OCI-LY7 (cell line): ENCODE measurements around the gene CALHM2. TPM values are rescaled to one million over a fixed set of nuclear protein-coding genes. Genes with fewer than 3 reads are reported as not detected.
A peak's percentile ranks its signal among the peaks of the same experiment; 100 is the strongest.

ENCODE experiments used
- BruUV-seq: library from RNA; stranded (reverse); fragments of 400-500 nt; replicated peaks from 2 replicates; lab custom pipeline; 2021; lab: Mats Ljungman, UMichigan
- CTCF ChIA-PET: fragments of 300-600 bp; sonication (Branson Sonifier 250); formaldehyde crosslinking; loops from one replicate; lab custom pipeline; 2022; ENCODE audit warnings: antibody characterized with exemption; ENCODE audit not compliant: unreplicated experiment; lab: Charles Lee
- POLR2A ChIA-PET: fragments of 300-600 bp; sonication (Branson Sonifier 250); formaldehyde crosslinking; loops from one replicate; lab custom pipeline; 2022; ENCODE audit warnings: antibody characterized with exemption; lab: Charles Lee
- DNase-seq: peaks from one replicate; pipeline ENCODE4 v3.0.0-alpha.2; 2015; ENCODE audit warnings: low spot score
- H2AFZ ChIP-seq: fragments of 200-600 bp; sonication (generic), shearing (Covaris generic); 2 replicates; pipeline ENCODE4 v1.6.1; 2014; ENCODE audit warnings: mild to moderate bottlenecking, antibody characterized with exemption, low read length, moderate library complexity
- H3K27ac ChIP-seq: fragments of 200-600 bp; sonication (generic); 2 replicates; pipeline ENCODE4 v1.5.1; 2014; ENCODE audit warnings: mixed run types, low read depth, mild to moderate bottlenecking, moderate library complexity, low read length, inconsistent platforms; ENCODE audit not compliant: poor library complexity, severe bottlenecking
- H3K36me3 ChIP-seq: fragments of 200-600 bp; sonication (generic); 2 replicates; pipeline ENCODE4 v1.6.1; 2014; ENCODE audit warnings: mild to moderate bottlenecking, antibody characterized with exemption, low read length, moderate library complexity, mixed read lengths; ENCODE audit not compliant: insufficient read depth
- H3K4me1 ChIP-seq: fragments of 200-600 bp; sonication (generic); 2 replicates; pipeline ENCODE4 v1.5.1; 2014; ENCODE audit warnings: mild to moderate bottlenecking, low read length; ENCODE audit not compliant: insufficient read depth, poor library complexity, severe bottlenecking
- H3K4me2 ChIP-seq: fragments of 200-600 bp; sonication (generic); 2 replicates; pipeline ENCODE4 v1.6.1; 2014; ENCODE audit warnings: mild to moderate bottlenecking, low read length
- H3K4me3 ChIP-seq: fragments of 200-600 bp; sonication (generic); 2 replicates; pipeline ENCODE4 v1.5.1; 2014; ENCODE audit warnings: mild to moderate bottlenecking, low read depth, low read length; ENCODE audit not compliant: poor library complexity, severe bottlenecking
- H3K79me2 ChIP-seq: fragments of 200-600 bp; sonication (generic); 2 replicates; pipeline ENCODE4 v1.6.1; 2016; ENCODE audit warnings: low read depth, mild to moderate bottlenecking, low read length, moderate library complexity, mixed read lengths; ENCODE audit not compliant: insufficient read depth
- H3K9me2 ChIP-seq: fragments of 200-600 bp; sonication (generic); 2 replicates; pipeline ENCODE4 v1.6.1; 2016; ENCODE audit warnings: mild to moderate bottlenecking, low read length, mixed read lengths; ENCODE audit not compliant: insufficient read depth
- H3K9me3 ChIP-seq: fragments of 200-600 bp; sonication (generic); 2 replicates; pipeline ENCODE4 v1.6.1; 2014; ENCODE audit warnings: mild to moderate bottlenecking, mixed run types, low read length, mixed read lengths
- H4K20me1 ChIP-seq: fragments of 200-600 bp; sonication (generic); 2 replicates; pipeline ENCODE4 v1.6.1; 2014; ENCODE audit warnings: mild to moderate bottlenecking, antibody characterized with exemption, low read length, moderate library complexity, mixed read lengths; ENCODE audit not compliant: insufficient read depth
- CTCF ChIP-seq: fragments of 200-600 bp; sonication (generic); conservative IDR thresholded peaks from 2 replicates; pipeline ENCODE4 v1.5.1; 2014; ENCODE audit warnings: mild to moderate bottlenecking, antibody characterized with exemption, low read length, moderate library complexity, mixed read lengths
- EZH2phosphoT487 ChIP-seq: fragments of 200-600 bp; sonication (generic); IDR thresholded peaks from 2 replicates; pipeline ENCODE4 v1.6.1; 2018; ENCODE audit warnings: low read depth, borderline replicate concordance, mild to moderate bottlenecking, mixed run types, antibody characterized with exemption, low read length, moderate library complexity, mixed read lengths
- intact Hi-C: fragments of 100-400 bp; cut with micrococcal nuclease; formaldehyde crosslinking; loops from one replicate; pipeline ENCODE4 v1.10.0; 2022; ENCODE audit not compliant: unreplicated experiment
- total RNA-seq, 2 experiments: library from RNA; depleted of rRNA in 1 of 2; stranded (reverse); fragments of >200 nt in 1 of 2; shearing (Covaris generic) in 1 of 2; gene quantifications; 2 replicates each; pipeline ENCODE4 v1.2.3, GENCODE V29; 2014 to 2022

Gene CALHM2
- total RNA-seq, 2 experiments from 2014 or later, result not detected

DNA sequence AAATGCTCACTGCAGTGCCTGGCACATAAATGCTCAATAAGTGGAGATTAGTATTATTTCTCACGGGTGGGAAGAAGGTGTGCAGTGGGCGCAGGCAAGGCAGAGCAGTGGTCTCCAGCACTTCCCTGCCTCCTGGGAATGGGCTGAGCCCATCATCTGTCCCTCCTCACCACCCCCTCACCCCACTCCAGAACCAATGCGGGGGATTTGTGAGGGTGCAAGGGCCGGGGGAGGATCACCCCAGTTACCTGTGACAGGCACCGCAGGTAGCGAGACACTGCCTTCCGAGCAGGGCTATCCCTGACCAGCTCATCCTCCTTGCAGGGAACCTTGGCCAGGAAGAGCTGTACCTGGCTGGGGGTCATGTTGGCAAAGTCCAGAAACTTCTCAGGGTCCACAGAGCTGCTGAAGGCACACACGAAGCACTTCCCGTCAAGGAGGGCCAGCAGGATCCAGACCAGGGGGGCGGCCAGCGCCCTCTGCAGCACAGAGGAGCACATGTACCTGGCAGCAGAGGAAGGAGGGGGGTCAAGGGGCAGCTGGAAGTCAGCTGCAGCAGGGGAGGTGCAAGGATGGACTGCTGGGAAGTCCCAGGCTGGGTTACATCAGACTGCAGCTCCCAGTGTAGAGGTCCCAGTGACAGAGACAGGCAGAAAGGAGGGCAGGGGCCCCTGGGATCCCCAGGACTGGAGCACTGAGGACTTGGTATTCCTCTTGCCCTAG lies 24.0 kb upstream of the CALHM2 start:
- POLR2A ChIA-PET, result interaction anchor here (1.2 to 2.6 kb wide), 2 partner anchors 10 to 14 kb away, joined by 3 to 13 read pairs; no protein-coding TSS in a partner anchor
- no TSS peak for BruUV-seq
- no peak overlapping the region for H3K27ac ChIP-seq
- H2AFZ ChIP-seq, result peak overlapping the region; percentile 60; the same call in 1 of the 2 replicates
- intact Hi-C loops, result no loop called here
- CTCF ChIA-PET, result interaction anchor here (1.2 kb wide), 1 partner anchor 61 kb away, joined by 6 read pairs; no protein-coding TSS in a partner anchor
- peak overlapping the region; percentile 17; the same call in 1 of the 2 replicates for H3K4me2 ChIP-seq
- H3K79me2 ChIP-seq, result no peaks in the 10 kb centered on the region
- peaks cover 52% of the 10 kb centered on the region for H3K4me1 ChIP-seq
- no peaks in the 10 kb centered on the region for H4K20me1 ChIP-seq
- no peak for TF ChIP-seq EZH2phosphoT487
- peak; percentile 83 for TF ChIP-seq CTCF
- no peaks in the 10 kb centered on the region for H3K36me3 ChIP-seq
- H3K9me3 ChIP-seq, result no peaks in the 10 kb centered on the region
- peak; percentile 73 for DNase-seq
- H3K4me3 ChIP-seq, result no peak overlapping the region
- H3K9me2 ChIP-seq, result no peaks in the 10 kb centered on the region

DNA sequence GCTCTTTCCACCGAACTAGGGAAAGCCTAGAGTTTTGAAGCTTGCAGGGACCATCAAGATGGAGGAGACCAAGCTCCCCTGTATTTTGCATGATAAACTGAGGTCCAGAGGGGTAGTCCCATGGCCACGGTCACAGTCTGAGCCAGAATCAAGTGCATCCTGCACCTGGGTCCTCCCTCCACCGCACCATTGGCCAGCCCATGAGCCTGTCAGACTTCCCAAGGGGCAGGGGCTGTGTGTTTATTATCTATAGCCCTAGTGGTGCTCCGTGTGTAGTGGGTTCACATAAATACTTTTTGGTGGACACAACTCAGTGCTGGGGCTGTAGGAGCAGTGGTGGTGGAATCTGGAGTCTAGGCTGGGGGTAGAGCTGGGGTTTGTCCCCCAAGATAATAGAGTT lies 23.3 kb upstream of the CALHM2 start:
- Histone ChIP-seq H3K9me3 (no peaks in the 10 kb centered on the region), H3K9me2 (no peaks in the 10 kb centered on the region), H2AFZ (no peak overlapping the region), H3K36me3 (no peaks in the 10 kb centered on the region), H3K79me2 (no peaks in the 10 kb centered on the region), H3K27ac (no peak overlapping the region), H3K4me1 (peaks cover 59% of the 10 kb centered on the region), H3K4me3 (no peak overlapping the region), H4K20me1 (no peaks in the 10 kb centered on the region), H3K4me2 (no peak overlapping the region)
- ChIA-PET CTCF (interaction anchor here (0.6 kb wide), 1 partner anchor 10 kb away, joined by 4 read pairs; no protein-coding TSS in a partner anchor), POLR2A (interaction anchor here (2.6 kb wide), 1 partner anchor 10 kb away, joined by 13 read pairs; no protein-coding TSS in a partner anchor)
- BruUV-seq, result no TSS peak
- DNase-seq, result no peak
- TF ChIP-seq CTCF, result no peak
- no peak for TF ChIP-seq EZH2phosphoT487
- intact Hi-C loops, result no loop called here

GRCh38 chr10:103474077-103474476 lies 21.9 kb upstream of the CALHM2 start:
- Histone ChIP-seq H3K4me1 (peaks cover 73% of the 10 kb centered on the region), H3K79me2 (no peaks in the 10 kb centered on the region), H3K36me3 (no peaks in the 10 kb centered on the region), H3K27ac (no peak overlapping the region), H4K20me1 (no peaks in the 10 kb centered on the region), H3K9me3 (no peaks in the 10 kb centered on the region), H3K4me2 (no peak overlapping the region), H3K4me3 (no peak overlapping the region), H2AFZ (no peak overlapping the region), H3K9me2 (no peaks in the 10 kb centered on the region)
- intact Hi-C loops, result no loop called here
- CTCF ChIA-PET, result no interaction called here
- POLR2A ChIA-PET, result interaction anchor here (0.5 kb wide), 1 partner anchor 11 kb away, joined by 3 read pairs; no protein-coding TSS in a partner anchor
- no TSS peak for BruUV-seq
- TF ChIP-seq EZH2phosphoT487 (no peak), CTCF (no peak)
- no peak for DNase-seq
